HEK293 (cell line): ENCODE data around the gene LYPD5.

Source experiments
- BCL11B ChIP-seq: fragments of 450-650 bp; formaldehyde crosslinking; IDR thresholded peaks from 2 replicates; pipeline ENCODE4 v1.5.1; 2016; ENCODE audit warnings: low read depth, missing biosample characterization, missing genetic modification characterization
- EGR2 ChIP-seq: fragments of 450-650 bp; formaldehyde crosslinking; IDR thresholded peaks from 2 replicates; pipeline ENCODE4 v1.5.1; 2016; ENCODE audit warnings: low read depth, missing biosample characterization, missing genetic modification characterization
- GLI4 ChIP-seq: fragments of 450-650 bp; formaldehyde crosslinking; IDR thresholded peaks from 2 replicates; pipeline ENCODE4 v1.5.1; 2016; ENCODE audit warnings: missing biosample characterization, missing genetic modification characterization
- IKZF3 ChIP-seq: fragments of 450-650 bp; IDR thresholded peaks from 2 replicates; pipeline ENCODE4 v1.5.0; 2018; ENCODE audit warnings: missing biosample characterization, mild to moderate bottlenecking, missing genetic modification characterization, moderate library complexity
- INSM2 ChIP-seq: fragments of 450-650 bp; formaldehyde crosslinking; IDR thresholded peaks from 2 replicates; pipeline ENCODE4 v1.5.1; 2016; ENCODE audit warnings: missing biosample characterization, missing genetic modification characterization
- PRDM1 ChIP-seq: fragments of 450-650 bp; formaldehyde crosslinking; IDR thresholded peaks from 2 replicates; pipeline ENCODE4; 2016; ENCODE audit warnings: missing biosample characterization, missing genetic modification characterization
- ZBTB10 ChIP-seq: fragments of 450-650 bp; formaldehyde crosslinking; IDR thresholded peaks from 2 replicates; pipeline ENCODE4 v1.5.1; 2016; ENCODE audit warnings: missing biosample characterization, missing genetic modification characterization
- ZBTB21 ChIP-seq: fragments of 450-650 bp; formaldehyde crosslinking; IDR thresholded peaks from 2 replicates; pipeline ENCODE4 v1.5.1; 2017; ENCODE audit warnings: missing biosample characterization, missing genetic modification characterization
- ZBTB49 ChIP-seq: fragments of 450-650 bp; formaldehyde crosslinking; IDR thresholded peaks from 2 replicates; pipeline ENCODE4 v1.5.1; 2016; ENCODE audit warnings: missing biosample characterization, missing genetic modification characterization, low read depth
- ZEB2 ChIP-seq: fragments of 450-650 bp; formaldehyde crosslinking; IDR thresholded peaks from 2 replicates; pipeline ENCODE4 v1.5.1; 2016; ENCODE audit warnings: missing biosample characterization, missing genetic modification characterization
- ZNF174 ChIP-seq: fragments of 450-650 bp; formaldehyde crosslinking; IDR thresholded peaks from 2 replicates; pipeline ENCODE4 v1.5.0; 2017; ENCODE audit warnings: missing biosample characterization, mild to moderate bottlenecking, missing genetic modification characterization
- ZNF175 ChIP-seq: fragments of 450-650 bp; formaldehyde crosslinking; IDR thresholded peaks from 2 replicates; pipeline ENCODE4 v1.5.1; 2016; ENCODE audit warnings: missing biosample characterization, missing genetic modification characterization
- ZNF280C ChIP-seq: fragments of 450-650 bp; formaldehyde crosslinking; IDR thresholded peaks from 2 replicates; pipeline ENCODE4 v1.5.1; 2016; ENCODE audit warnings: missing biosample characterization, missing genetic modification characterization
- ZNF311 ChIP-seq: fragments of 450-650 bp; formaldehyde crosslinking; IDR thresholded peaks from 2 replicates; pipeline ENCODE4 v1.5.1; 2017; ENCODE audit warnings: missing biosample characterization, missing genetic modification characterization, borderline replicate concordance
- ZNF341 ChIP-seq: fragments of 450-650 bp; formaldehyde crosslinking; IDR thresholded peaks from 2 replicates; pipeline ENCODE4; 2016; ENCODE audit warnings: low read depth, missing biosample characterization, missing genetic modification characterization
- ZNF391 ChIP-seq: fragments of 450-650 bp; formaldehyde crosslinking; IDR thresholded peaks from 2 replicates; pipeline ENCODE4 v1.5.1; 2016; ENCODE audit warnings: low read depth, missing biosample characterization, missing genetic modification characterization, borderline replicate concordance
- ZNF404 ChIP-seq: fragments of 450-650 bp; formaldehyde crosslinking; IDR thresholded peaks from 2 replicates; pipeline ENCODE4 v1.5.1; 2017; ENCODE audit warnings: missing biosample characterization, missing genetic modification characterization
- ZNF433 ChIP-seq: fragments of 450-650 bp; formaldehyde crosslinking; IDR thresholded peaks from 2 replicates; pipeline ENCODE4 v1.5.1; 2016; ENCODE audit warnings: missing biosample characterization, missing genetic modification characterization, low read depth
- ZNF544 ChIP-seq: fragments of 450-650 bp; formaldehyde crosslinking; IDR thresholded peaks from 2 replicates; pipeline ENCODE4 v1.5.0; 2017; ENCODE audit warnings: missing biosample characterization, missing genetic modification characterization
- ZNF624 ChIP-seq: fragments of 450-650 bp; formaldehyde crosslinking; IDR thresholded peaks from 2 replicates; pipeline ENCODE4 v1.5.1; 2017; ENCODE audit warnings: missing biosample characterization, missing genetic modification characterization
- ZNF792 ChIP-seq: fragments of 450-650 bp; formaldehyde crosslinking; IDR thresholded peaks from 2 replicates; pipeline ENCODE4 v1.5.1; 2016; ENCODE audit warnings: missing biosample characterization, missing genetic modification characterization
- ZNF837 ChIP-seq: fragments of 450-650 bp; formaldehyde crosslinking; IDR thresholded peaks from 2 replicates; pipeline ENCODE4 v1.5.1; 2016; ENCODE audit warnings: missing biosample characterization, missing genetic modification characterization
- ZSCAN23 ChIP-seq: fragments of 450-650 bp; formaldehyde crosslinking; IDR thresholded peaks from 2 replicates; pipeline ENCODE4 v1.5.1; 2016; ENCODE audit warnings: missing biosample characterization, missing genetic modification characterization
- ZSCAN30 ChIP-seq: fragments of 450-650 bp; IDR thresholded peaks from 2 replicates; pipeline ENCODE4 v1.5.1; 2018; ENCODE audit warnings: missing biosample characterization, mild to moderate bottlenecking, missing genetic modification characterization, moderate library complexity
- ZSCAN4 ChIP-seq: fragments of 450-650 bp; formaldehyde crosslinking; IDR thresholded peaks from 2 replicates; pipeline ENCODE4 v1.5.1; 2017; ENCODE audit warnings: missing biosample characterization, missing genetic modification characterization
- TF ChIP-seq, protein P1 (sequence below): fragments of 450-650 bp; formaldehyde crosslinking; IDR thresholded peaks from 2 replicates; pipeline ENCODE4 v1.5.1; 2017; ENCODE audit warnings: missing biosample characterization, missing genetic modification characterization

LYPD5 gene

DNA sequence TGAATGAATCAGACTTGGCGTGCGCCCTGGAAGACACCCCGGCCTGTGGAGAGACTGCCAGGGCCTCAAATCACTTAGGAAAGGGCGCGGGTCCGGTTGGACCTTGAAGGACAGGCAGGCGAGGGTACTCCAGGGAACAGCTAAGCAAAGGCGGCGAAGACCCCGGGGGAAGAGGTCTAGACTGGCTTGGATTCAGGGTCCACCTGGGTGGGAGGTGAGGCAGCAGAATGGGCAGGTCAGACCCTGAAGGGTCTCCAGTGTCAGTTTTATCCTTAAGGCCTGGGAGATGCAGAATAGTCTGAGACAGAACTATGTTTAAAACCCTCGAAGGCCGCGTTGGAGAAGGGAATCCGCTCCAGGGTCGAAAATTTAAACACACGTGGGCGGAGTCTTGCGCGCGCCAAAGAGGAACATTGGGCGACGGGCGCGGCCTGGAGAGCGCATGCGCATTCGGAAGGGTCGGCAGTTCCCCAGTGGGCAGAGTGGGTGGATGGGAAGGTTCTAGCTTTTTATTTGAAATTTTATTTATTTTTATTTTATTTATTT, 46.9 kb downstream of the LYPD5 start (continued):
- TF ChIP-seq ZSCAN30 (tag by site-specific recombination) = peak; percentile 37; the same call in 1 of the 2 replicates
- TF ChIP-seq INSM2 = peak; percentile 59
- no peak for TF ChIP-seq ZNF174
- TF ChIP-seq ZNF391 (tag by site-specific recombination) = peak; percentile 73
- TF ChIP-seq ZBTB21 (tag by site-specific recombination) = peak; percentile 76
- TF ChIP-seq ZNF404 (tag by site-specific recombination) = 0 out of 2 replicates have a peak, but pooled peaks have one; percentile 31
- TF ChIP-seq EGR2 (tag by site-specific recombination) = no peak
- TF ChIP-seq ZSCAN4 (tag by site-specific recombination) = no peak
- TF ChIP-seq ZSCAN23 (tag by site-specific recombination) = peak; percentile 80; the same call in 1 of the 2 replicates
- TF ChIP-seq IKZF3 (tag by site-specific recombination) = peak; percentile 81; the same call in 1 of the 2 replicates
- no peak; the same call in 1 of the 2 replicates for TF ChIP-seq ZEB2 (tag by site-specific recombination)
- TF ChIP-seq PRDM1 (tag by site-specific recombination) = no peak; the same call in 1 of the 2 replicates
- TF ChIP-seq BCL11B (tag by site-specific recombination) = no peak
- no peak for TF ChIP-seq ZNF311
- TF ChIP-seq ZNF280C (tag by site-specific recombination) = no peak
- TF ChIP-seq GLI4 = no peak
- TF ChIP-seq, protein P1, sequence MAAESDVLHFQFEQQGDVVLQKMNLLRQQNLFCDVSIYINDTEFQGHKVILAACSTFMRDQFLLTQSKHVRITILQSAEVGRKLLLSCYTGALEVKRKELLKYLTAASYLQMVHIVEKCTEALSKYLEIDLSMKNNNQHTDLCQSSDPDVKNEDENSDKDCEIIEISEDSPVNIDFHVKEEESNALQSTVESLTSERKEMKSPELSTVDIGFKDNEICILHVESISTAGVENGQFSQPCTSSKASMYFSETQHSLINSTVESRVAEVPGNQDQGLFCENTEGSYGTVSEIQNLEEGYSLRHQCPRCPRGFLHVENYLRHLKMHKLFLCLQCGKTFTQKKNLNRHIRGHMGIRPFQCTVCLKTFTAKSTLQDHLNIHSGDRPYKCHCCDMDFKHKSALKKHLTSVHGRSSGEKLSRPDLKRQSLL (tag by site-specific recombination) = peak; percentile 5; the same call in 1 of the 2 replicates
- peak; percentile 95 for TF ChIP-seq ZNF792
- no peak for TF ChIP-seq ZNF544
- peak; percentile 73 for TF ChIP-seq ZNF341 (tag by site-specific recombination)
- no peak for TF ChIP-seq ZNF433
- no peak for TF ChIP-seq ZNF175
- no peak for TF ChIP-seq ZNF837 (tag by site-specific recombination)
- no peak for TF ChIP-seq ZNF624 (tag by site-specific recombination)
- TF ChIP-seq ZBTB10 (tag by site-specific recombination) = no peak; the same call in 1 of the 2 replicates
- no peak for TF ChIP-seq ZBTB49 (tag by site-specific recombination)
